Progenitor cell of endocrine pancreas (in vitro differentiated cells): Measurements from ENCODE around the gene SORCS2. TPM values are rescaled to one million over a fixed set of nuclear protein-coding genes. Genes with fewer than 3 reads are reported as not detected.

Experiments
- DNase-seq: peaks from one replicate; pipeline ENCODE4 v3.0.0; 2021; ENCODE audit warnings: low spot score; ENCODE audit not compliant: unreplicated experiment
- H3K27ac Mint-ChIP-seq: 2 replicates; pipeline ENCODE4 v1.8.0; 2021; ENCODE audit warnings: mild to moderate bottlenecking, moderate library complexity, mixed read lengths
- H3K27me3 Mint-ChIP-seq: 2 replicates; pipeline ENCODE4 v1.8.0; 2021; ENCODE audit warnings: mixed read lengths
- H3K36me3 Mint-ChIP-seq: 2 replicates; pipeline ENCODE4 v1.8.0; 2022; ENCODE audit warnings: mixed read lengths; ENCODE audit not compliant: insufficient read depth
- H3K4me1 Mint-ChIP-seq: 2 replicates; pipeline ENCODE4 v1.8.0; 2021; ENCODE audit warnings: low read depth, mixed read lengths
- H3K4me3 Mint-ChIP-seq: 2 replicates; pipeline ENCODE4 v1.8.0; 2021; ENCODE audit warnings: low read depth, mild to moderate bottlenecking, moderate library complexity, mixed read lengths
- H3K9me3 Mint-ChIP-seq: 2 replicates; pipeline ENCODE4 v1.8.0; 2021; ENCODE audit warnings: low read depth, mixed read lengths
- total RNA-seq: library from RNA; stranded (reverse); gene quantifications from 2 replicates; pipeline ENCODE4 v1.2.1, GENCODE V29; 2021
- TF ChIP-seq, protein P1 (sequence below): fragments of 200-600 bp; sonication (generic); IDR thresholded peaks from one replicate; pipeline ENCODE4 v1.5.0; 2021; ENCODE audit warnings: antibody characterized with exemption, mild to moderate bottlenecking; ENCODE audit not compliant: unreplicated experiment

Gene SORCS2
- total RNA-seq, 1 donor from 2014 or later, result 2.2 TPM

GRCh38 chr4:7189475-7190277 lies 2.7 kb upstream of the SORCS2 start:
- H3K27ac Mint-ChIP-seq, result no peak overlapping the region
- peaks cover 62% of the 10 kb centered on the region for H3K27me3 Mint-ChIP-seq

GRCh38 chr4:7190278-7190594 lies 2.1 kb upstream of the SORCS2 start:
- Mint-ChIP-seq H3K27ac (no peak overlapping the region), H3K4me1 (peaks cover 9% of the 10 kb centered on the region)

More at GRCh38 chr4:7189475-7190277, 2.7 kb upstream of the SORCS2 start:
- peaks cover 9% of the 10 kb centered on the region for H3K4me1 Mint-ChIP-seq
- no peaks in the 10 kb centered on the region for H3K9me3 Mint-ChIP-seq
- H3K4me3 Mint-ChIP-seq, result no peak overlapping the region
- no peak for DNase-seq
- no peaks in the 10 kb centered on the region for H3K36me3 Mint-ChIP-seq
- TF ChIP-seq, protein P1, sequence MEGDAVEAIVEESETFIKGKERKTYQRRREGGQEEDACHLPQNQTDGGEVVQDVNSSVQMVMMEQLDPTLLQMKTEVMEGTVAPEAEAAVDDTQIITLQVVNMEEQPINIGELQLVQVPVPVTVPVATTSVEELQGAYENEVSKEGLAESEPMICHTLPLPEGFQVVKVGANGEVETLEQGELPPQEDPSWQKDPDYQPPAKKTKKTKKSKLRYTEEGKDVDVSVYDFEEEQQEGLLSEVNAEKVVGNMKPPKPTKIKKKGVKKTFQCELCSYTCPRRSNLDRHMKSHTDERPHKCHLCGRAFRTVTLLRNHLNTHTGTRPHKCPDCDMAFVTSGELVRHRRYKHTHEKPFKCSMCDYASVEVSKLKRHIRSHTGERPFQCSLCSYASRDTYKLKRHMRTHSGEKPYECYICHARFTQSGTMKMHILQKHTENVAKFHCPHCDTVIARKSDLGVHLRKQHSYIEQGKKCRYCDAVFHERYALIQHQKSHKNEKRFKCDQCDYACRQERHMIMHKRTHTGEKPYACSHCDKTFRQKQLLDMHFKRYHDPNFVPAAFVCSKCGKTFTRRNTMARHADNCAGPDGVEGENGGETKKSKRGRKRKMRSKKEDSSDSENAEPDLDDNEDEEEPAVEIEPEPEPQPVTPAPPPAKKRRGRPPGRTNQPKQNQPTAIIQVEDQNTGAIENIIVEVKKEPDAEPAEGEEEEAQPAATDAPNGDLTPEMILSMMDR, result peak; percentile 24

GRCh38 chr4:7190691-7191545 lies 1.4 kb upstream of the SORCS2 start:
- Mint-ChIP-seq H3K4me3 (no peak overlapping the region), H3K4me1 (peaks cover 10% of the 10 kb centered on the region), H3K27me3 (peaks cover 73% of the 10 kb centered on the region), H3K27ac (no peak overlapping the region), H3K36me3 (no peaks in the 10 kb centered on the region), H3K9me3 (no peaks in the 10 kb centered on the region)
- DNase-seq, result no peak
- TF ChIP-seq, protein P1, result no peak

More at GRCh38 chr4:7190278-7190594, 2.1 kb upstream of the SORCS2 start:
- Mint-ChIP-seq H3K36me3 (no peaks in the 10 kb centered on the region), H3K9me3 (no peaks in the 10 kb centered on the region), H3K4me3 (no peak overlapping the region), H3K27me3 (peaks cover 66% of the 10 kb centered on the region)
- DNase-seq, result no peak
- TF ChIP-seq, protein P1, result no peak

- Mint-ChIP-seq H3K27me3 (peaks cover 78% of the 10 kb centered on the region), H3K4me1 (peaks cover 12% of the 10 kb centered on the region)
These were observed 639 bp upstream of the SORCS2 start for GRCh38 chr4:7191546-7192251.

More at GRCh38 chr4:7191546-7192251, 639 bp upstream of the SORCS2 start:
- Mint-ChIP-seq H3K27ac (no peak overlapping the region), H3K4me3 (peak overlapping the region; percentile 68), H3K9me3 (no peaks in the 10 kb centered on the region), H3K36me3 (no peaks in the 10 kb centered on the region)
- DNase-seq, result no peak
- TF ChIP-seq, protein P1, result no peak
